Left ventricle myocardium inferior (tissue), 1 donor: ENCODE results near the gene AGAP1. TPM values are rescaled to one million over a fixed set of nuclear protein-coding genes. Genes with fewer than 3 reads are reported as not detected.

Experiments used
- DNase-seq: peaks from one replicate; pipeline ENCODE4 v3.0.0-alpha.2; 2020
- H3K27ac ChIP-seq: fragments of 200-600 bp; replicated peaks from 2 replicates; pipeline ENCODE4 v1.8.0; 2021
- H3K27me3 ChIP-seq: fragments of 200-600 bp; 2 replicates; pipeline ENCODE4 v1.8.0; 2021; ENCODE audit warnings: low read depth
- H3K36me3 ChIP-seq: fragments of 200-600 bp; 2 replicates; pipeline ENCODE4 v1.8.0; 2021
- H3K4me1 ChIP-seq: fragments of 200-600 bp; 2 replicates; pipeline ENCODE4 v1.8.0; 2021
- H3K4me3 ChIP-seq: fragments of 200-600 bp; 2 replicates; pipeline ENCODE4 v1.8.0; 2021; ENCODE audit warnings: mild to moderate bottlenecking, moderate library complexity
- H3K9me3 ChIP-seq: fragments of 200-600 bp; replicated peaks from 2 replicates; pipeline ENCODE4 v1.8.0; 2021
- intact Hi-C: fragments of 100-400 bp; cut with micrococcal nuclease; formaldehyde crosslinking; loops from one replicate; pipeline ENCODE4 v1.11.0; 2022
- total RNA-seq: library from RNA; stranded (reverse); fragmentation: NEBNext Ultra II Directional; extraction: Animal tissue kit (Norgen Biotek cat#: 25700); gene quantifications from one replicate; pipeline ENCODE4 v1.2.1, GENCODE V29; 2021
- TF ChIP-seq, protein P1 (sequence below): fragments of 200-600 bp; IDR thresholded peaks from 2 replicates; pipeline ENCODE4 v1.8.0; 2021; ENCODE audit warnings: antibody characterized with exemption, mild to moderate bottlenecking, borderline replicate concordance
- donor health status: DM: no; HTN: yes; CAD: no; lungs with severe emphysema.

The AGAP1 gene
- total RNA-seq, 1 donor from 2014 or later, result 18.1 TPM

GRCh38 chr2:235747001-235747785 lies 253.3 kb downstream of the AGAP1 start:
- Histone ChIP-seq H3K27me3 (no peaks in the 10 kb centered on the region), H3K36me3 (peaks cover 30% of the 10 kb centered on the region), H3K27ac (no peak overlapping the region), H3K4me1 (peaks cover 19% of the 10 kb centered on the region), H3K9me3 (no peaks in the 10 kb centered on the region), H3K4me3 (no peak overlapping the region)
- DNase-seq, result no peak
- TF ChIP-seq, protein P1, sequence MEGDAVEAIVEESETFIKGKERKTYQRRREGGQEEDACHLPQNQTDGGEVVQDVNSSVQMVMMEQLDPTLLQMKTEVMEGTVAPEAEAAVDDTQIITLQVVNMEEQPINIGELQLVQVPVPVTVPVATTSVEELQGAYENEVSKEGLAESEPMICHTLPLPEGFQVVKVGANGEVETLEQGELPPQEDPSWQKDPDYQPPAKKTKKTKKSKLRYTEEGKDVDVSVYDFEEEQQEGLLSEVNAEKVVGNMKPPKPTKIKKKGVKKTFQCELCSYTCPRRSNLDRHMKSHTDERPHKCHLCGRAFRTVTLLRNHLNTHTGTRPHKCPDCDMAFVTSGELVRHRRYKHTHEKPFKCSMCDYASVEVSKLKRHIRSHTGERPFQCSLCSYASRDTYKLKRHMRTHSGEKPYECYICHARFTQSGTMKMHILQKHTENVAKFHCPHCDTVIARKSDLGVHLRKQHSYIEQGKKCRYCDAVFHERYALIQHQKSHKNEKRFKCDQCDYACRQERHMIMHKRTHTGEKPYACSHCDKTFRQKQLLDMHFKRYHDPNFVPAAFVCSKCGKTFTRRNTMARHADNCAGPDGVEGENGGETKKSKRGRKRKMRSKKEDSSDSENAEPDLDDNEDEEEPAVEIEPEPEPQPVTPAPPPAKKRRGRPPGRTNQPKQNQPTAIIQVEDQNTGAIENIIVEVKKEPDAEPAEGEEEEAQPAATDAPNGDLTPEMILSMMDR, result no peak
- intact Hi-C loops, result loop anchor here (5.0 kb wide), 1 partner anchor 610 kb away; no protein-coding TSS in a partner anchor

DNA sequence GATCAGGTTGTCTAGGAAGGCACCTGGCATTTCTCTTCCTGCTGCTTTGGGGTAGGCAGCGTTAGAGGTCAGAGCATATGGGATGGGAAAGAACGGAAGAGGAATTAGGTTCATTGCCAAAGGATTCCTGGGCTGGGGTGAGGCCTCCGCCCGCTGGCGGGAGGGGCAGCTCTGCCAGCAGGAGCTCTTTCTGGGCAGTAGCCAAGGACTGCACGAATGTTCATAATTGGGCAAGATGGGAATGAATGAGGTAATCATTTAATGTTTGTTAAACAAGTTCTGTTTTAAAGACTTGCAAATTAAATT lies 253.9 kb downstream of the AGAP1 start:
- no peaks in the 10 kb centered on the region for H3K9me3 ChIP-seq
- TF ChIP-seq, protein P1, result no peak
- H3K4me1 ChIP-seq, result peaks cover 19% of the 10 kb centered on the region
- no peak overlapping the region for H3K4me3 ChIP-seq
- H3K27me3 ChIP-seq, result no peaks in the 10 kb centered on the region
- no peak overlapping the region for H3K27ac ChIP-seq
- peaks cover 34% of the 10 kb centered on the region for H3K36me3 ChIP-seq
- intact Hi-C loops, result loop anchor here (5.0 kb wide), 1 partner anchor 610 kb away; no protein-coding TSS in a partner anchor
- DNase-seq, result no peak

- Histone ChIP-seq H3K4me1 (peaks cover 19% of the 10 kb centered on the region), H3K36me3 (peaks cover 31% of the 10 kb centered on the region), H3K4me3 (no peak overlapping the region), H3K9me3 (no peaks in the 10 kb centered on the region), H3K27me3 (no peaks in the 10 kb centered on the region), H3K27ac (no peak overlapping the region)
- no peak for DNase-seq
- TF ChIP-seq, protein P1, result no peak
- intact Hi-C loops, result loop anchor here (5.0 kb wide), 1 partner anchor 612 kb away; no protein-coding TSS in a partner anchor
Observed at GRCh38 chr2:235749121-235749770, 255.4 kb downstream of the AGAP1 start.

DNA sequence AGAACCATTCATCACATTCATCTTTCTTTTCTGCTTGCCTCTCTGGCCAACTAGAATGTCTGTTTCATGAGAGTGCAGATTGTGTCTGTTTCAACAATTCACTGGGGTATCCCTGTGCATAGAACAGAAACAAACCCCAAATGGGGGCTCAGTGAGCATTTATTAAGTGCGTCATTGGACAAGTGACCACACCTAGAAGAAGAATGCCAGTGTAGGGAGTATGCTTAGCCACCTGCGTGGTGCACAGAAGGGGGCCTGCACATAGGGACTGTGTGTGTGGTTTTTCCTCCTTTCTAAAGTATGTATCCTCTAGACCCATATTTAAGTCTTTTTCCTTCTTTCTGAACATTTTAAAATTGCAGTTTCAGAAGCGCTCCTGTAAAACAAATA lies 255.9 kb downstream of the AGAP1 start:
- Histone ChIP-seq H3K36me3 (peaks cover 25% of the 10 kb centered on the region), H3K4me1 (peaks cover 19% of the 10 kb centered on the region), H3K27ac (no peak overlapping the region), H3K4me3 (no peak overlapping the region), H3K27me3 (no peaks in the 10 kb centered on the region), H3K9me3 (no peaks in the 10 kb centered on the region)
- TF ChIP-seq, protein P1, result no peak
- no peak for DNase-seq
- intact Hi-C loops, result loop anchor here (5.0 kb wide), 1 partner anchor 612 kb away; no protein-coding TSS in a partner anchor

DNA sequence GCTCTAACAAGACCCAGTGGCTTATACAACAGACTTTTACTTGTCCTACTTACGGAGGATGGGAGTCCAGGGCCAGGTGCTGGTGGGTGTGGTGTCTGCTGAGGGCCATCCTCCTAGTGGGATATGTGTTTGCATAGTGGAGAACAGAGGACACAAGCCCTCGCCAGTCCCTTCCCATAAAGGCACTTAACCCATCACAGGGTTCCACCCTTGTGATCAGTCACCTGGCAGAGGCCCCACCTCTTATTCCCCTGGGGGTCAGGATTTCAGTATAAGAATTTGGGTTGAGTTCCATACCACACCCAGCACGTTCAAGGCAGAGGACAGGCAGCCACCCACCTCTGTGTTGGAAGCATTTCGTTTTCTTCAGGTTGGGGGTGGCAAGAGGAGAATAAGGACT lies 259.0 kb downstream of the AGAP1 start:
- no peak for DNase-seq
- intact Hi-C loops, result no loop called here
- Histone ChIP-seq H3K4me3 (no peak overlapping the region), H3K9me3 (no peaks in the 10 kb centered on the region), H3K27ac (no peak overlapping the region), H3K4me1 (peaks cover 9% of the 10 kb centered on the region), H3K27me3 (no peaks in the 10 kb centered on the region), H3K36me3 (peaks cover 24% of the 10 kb centered on the region)
- TF ChIP-seq, protein P1, result no peak
